Measurements from ENCODE around the gene CD8B.

Gene CD8B

GRCh38 chr2:86806059-86806857 is 55.4 kb downstream of the CD8B start:
- DNase-seq (ENCODE audit: low spot score) = no peak

- no peak for DNase-seq (ENCODE audit: low spot score)
Observed at GRCh38 chr2:86800856-86801567, 60.7 kb downstream of the CD8B start.

DNA sequence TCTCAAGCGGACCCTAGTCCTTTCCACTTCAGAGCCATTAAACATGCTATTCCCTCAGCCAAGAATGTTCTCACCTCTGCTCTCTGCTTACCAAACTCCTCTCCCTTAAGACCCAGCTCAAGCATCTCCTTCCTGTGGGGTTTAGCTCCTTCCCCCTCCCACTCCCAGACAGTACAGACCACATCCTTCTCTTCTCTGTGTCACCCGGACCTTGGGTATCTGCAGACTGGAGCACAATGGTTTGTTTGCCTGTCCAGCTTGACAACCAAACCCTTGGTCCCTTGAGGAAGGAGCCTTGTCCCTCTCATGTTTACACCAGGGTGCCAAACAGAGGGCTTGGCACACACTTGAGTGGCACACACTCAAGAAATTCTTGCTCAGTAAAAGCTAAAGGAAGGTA is 66.8 kb downstream of the CD8B start:
- no peak for DNase-seq (ENCODE audit: low spot score)

- no peak for DNase-seq (ENCODE audit: low spot score)
Observed at GRCh38 chr2:86793752-86794151, 67.9 kb downstream of the CD8B start.

DNA sequence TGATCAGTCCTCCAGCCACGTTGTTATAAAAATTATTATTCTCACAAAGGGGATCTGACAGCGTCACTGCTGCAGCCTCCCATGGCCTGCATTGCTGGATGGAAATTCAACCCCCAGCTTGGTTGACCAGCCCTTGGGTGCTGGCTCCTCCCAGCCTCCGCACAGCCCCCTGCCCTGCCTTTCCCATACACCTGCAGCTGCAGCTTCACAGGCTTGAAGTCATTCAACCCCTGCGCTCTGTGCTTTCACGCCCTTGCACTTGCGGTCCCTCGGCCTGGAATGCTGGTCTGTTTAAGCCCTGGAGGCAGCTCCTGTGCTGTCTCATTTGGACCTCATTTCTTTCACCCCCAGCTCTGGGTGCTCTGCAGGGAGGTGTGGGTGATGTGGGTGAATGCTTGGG is 70.1 kb downstream of the CD8B start:
- DNase-seq (ENCODE audit: low spot score) = no peak

- peak; percentile 31 for DNase-seq (ENCODE audit: low spot score)
Observed at GRCh38 chr2:86790676-86791572, 70.8 kb downstream of the CD8B start, which contains the start of gene CD8A. Gene CD8A, minus strand, starts transcription at chr2:86790913. Its CDS starts 88 bp downstream, at chr2:86790825.

DNA sequence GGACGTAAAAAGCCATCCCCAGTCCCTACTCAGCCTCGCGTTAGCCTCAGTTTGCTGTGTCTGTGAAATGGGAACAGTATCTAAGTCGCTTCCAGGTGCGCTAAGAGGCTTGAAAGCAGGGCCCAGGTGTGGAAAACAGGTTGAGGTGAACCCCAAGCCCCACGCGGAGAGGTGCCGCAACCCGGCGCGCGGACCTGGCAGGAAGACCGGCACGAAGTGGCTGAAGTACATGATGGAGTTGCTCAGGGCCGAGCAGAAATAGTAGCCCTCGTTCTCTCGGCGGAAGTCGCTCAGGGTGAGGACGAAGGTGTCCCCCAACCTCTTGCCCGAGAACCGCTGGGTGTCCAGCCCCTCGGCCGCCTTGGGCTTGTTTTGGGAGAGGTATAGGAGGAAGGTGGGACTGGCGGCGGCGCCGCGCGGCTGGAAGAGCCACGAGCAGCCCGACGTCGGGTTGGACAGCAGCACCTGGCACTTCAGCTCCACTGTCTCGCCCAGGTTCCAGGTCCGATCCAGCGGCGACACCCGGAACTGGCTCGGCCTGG is 71.5 kb downstream of the CD8B start:
- DNase-seq (ENCODE audit: low spot score) = no peak

DNA sequence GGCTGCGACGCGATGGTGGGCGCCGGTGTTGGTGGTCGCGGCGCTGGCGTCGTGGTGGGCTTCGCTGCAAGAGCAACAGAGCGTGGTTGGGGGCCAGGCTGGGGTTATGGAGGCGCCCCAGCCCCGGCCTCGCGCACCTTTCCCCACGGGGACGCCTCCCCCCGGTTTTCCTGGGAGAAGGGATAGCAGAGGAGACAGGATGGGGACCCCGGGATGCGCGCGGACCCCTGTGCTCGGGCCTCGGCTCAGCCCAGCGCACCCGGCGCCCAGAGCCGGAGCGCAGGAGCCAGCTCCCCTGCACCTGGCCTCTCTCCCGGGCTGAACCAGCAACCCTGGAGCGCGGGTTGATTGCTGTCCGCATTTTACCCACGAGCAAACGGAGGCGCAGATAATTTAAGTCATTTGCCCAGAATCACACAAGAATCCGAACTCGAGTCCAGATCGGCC is 72.0 kb downstream of the CD8B start:
- DNase-seq (ENCODE audit: low spot score) = no peak

GRCh38 chr2:86788881-86789686 is 72.6 kb downstream of the CD8B start:
- DNase-seq (ENCODE audit: low spot score) = no peak

DNA sequence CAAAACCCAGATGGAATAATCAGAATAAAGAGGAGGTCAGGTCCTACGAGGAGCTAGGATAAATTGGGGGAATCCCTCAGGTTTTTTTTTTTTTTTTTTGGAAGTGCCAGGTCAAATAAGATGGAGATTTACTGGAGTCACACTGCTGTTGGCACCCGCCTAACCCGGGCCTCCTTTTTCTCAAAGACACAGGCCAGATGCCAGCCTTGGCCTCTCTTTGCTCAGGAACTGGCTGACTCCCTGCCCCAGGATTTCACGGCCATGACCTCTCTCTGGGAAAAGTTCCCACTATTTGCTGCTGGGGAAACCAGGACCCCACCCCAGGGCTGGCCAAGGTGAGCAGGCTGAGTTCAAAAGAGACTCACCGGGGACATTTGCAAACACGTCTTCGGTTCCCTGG is 73.5 kb downstream of the CD8B start:
- DNase-seq (ENCODE audit: low spot score) = no peak

DNA sequence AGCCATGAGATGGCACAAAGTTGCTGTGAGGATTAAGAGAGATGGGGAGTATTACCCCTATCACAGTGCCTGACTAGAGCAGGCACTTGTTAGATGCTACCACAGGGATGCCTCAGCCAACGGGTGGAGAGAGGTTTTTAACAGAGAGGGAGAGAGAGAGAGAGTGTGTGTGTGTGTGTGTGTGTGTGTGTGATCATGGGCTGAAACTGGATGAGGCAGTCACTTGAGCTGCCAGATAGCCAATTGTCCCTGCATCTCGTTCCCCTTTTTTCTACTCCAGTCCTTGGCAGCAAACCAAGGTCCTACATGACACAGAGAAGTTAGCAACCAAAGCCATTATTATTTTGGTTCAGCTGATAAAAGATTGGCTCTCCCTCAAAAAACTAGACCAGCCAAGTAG is 74.0 kb downstream of the CD8B start:
- no peak for DNase-seq (ENCODE audit: low spot score)

- DNase-seq (ENCODE audit: low spot score) = no peak
Observed at GRCh38 chr2:86786001-86786536, 75.6 kb downstream of the CD8B start.

DNA sequence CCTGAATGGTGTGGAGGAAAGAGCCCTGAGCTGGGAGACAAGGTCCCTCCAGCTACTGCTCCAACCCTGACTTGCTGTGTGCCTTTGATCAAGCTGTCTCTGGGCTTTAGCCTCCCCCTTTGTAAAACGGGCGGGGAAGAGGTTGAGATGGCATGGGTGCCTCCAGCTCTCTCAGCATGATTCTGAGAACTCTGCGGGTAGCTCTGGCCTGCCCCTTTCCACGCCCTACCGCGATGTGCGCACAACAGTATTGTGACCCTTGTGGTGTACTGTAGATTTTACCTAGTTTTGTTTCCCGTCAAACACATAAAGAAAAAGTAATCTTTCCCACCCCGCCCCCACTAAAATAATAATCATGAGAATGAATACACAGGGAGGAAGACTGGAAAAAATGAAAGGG is 76.2 kb downstream of the CD8B start:
- no peak for DNase-seq (ENCODE audit: low spot score)

GRCh38 chr2:86783615-86784339 is 77.9 kb downstream of the CD8B start:
- no peak for DNase-seq (ENCODE audit: low spot score)

GRCh38 chr2:86782748-86783147 is 78.9 kb downstream of the CD8B start:
- no peak for DNase-seq (ENCODE audit: low spot score)

GRCh38 chr2:86781363-86781762 is 80.3 kb downstream of the CD8B start:
- no peak for DNase-seq (ENCODE audit: low spot score)

DNA sequence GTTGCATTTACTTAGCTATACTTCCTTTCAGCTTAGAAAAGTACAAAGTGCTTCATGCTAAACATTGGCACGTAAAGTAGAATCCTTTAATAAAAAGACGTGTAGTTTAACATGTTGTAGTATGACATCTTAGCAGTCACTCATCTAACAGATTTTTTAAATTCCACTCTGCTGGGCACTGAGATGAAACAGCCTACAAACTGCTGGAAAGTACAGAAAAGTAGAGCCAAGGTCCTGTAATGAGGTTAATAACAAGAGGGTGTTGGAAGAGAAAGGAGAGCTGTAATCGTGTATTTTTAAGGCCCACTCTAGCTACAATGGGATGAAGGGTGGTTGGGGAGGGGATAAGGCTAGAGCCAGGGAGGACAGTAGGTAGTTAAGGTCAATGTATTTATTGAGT is 81.7 kb downstream of the CD8B start:
- DNase-seq (ENCODE audit: low spot score) = no peak

DNA sequence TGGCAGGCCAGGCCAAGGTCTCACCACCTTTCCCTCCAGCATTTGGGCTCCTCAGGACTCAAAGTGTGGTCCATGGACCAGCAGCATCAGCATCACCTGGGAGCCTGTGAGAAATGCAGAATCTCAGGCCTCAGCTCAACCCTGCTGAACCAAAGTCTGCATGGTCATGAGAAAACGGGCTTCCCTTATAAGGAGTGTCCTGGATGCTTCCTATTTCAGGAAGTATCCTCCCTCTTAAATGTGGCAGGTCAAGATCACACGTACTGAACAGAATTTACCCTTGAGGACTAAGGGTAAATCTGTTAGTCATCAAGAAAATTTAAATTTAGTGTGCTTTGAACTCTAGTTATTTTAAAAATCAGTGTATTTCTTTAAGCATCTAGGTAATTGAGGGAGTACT is 82.7 kb downstream of the CD8B start:
- DNase-seq (ENCODE audit: low spot score) = no peak

DNA sequence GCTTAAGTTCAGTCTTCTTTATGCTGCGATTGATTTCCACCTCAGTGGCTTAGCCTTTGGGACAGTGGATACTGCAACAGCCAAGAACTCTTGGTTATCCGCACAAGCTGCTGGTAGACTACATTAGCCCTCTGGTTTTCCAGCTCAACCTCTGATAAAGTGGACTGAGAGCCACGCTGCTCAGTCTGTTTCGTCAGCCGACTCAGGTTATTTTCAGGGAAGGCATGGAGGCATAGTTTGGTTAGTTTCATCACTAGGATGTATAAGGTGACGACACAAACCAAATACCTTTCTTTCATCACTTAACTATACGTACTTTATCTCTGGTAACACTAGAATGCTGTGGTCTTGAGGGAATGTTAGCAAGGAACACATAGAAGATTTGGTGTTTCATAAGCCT is 85.2 kb downstream of the CD8B start:
- DNase-seq (ENCODE audit: low spot score) = no peak

- no peak for DNase-seq (ENCODE audit: low spot score)
Observed at GRCh38 chr2:86775338-86775737, 86.3 kb downstream of the CD8B start.
